C4-2B (cell line): ENCODE data around the gene AIFM1.

Experiments used
- CTCF ChIP-seq: fragments of 450-650 bp; conservative IDR thresholded peaks from 2 replicates; pipeline ENCODE4 v1.5.1; 2017; ENCODE audit warnings: mild to moderate bottlenecking
- ZFX ChIP-seq: fragments of 450-650 bp; IDR thresholded peaks from 2 replicates; pipeline ENCODE4 v1.6.1; 2017

DNA sequence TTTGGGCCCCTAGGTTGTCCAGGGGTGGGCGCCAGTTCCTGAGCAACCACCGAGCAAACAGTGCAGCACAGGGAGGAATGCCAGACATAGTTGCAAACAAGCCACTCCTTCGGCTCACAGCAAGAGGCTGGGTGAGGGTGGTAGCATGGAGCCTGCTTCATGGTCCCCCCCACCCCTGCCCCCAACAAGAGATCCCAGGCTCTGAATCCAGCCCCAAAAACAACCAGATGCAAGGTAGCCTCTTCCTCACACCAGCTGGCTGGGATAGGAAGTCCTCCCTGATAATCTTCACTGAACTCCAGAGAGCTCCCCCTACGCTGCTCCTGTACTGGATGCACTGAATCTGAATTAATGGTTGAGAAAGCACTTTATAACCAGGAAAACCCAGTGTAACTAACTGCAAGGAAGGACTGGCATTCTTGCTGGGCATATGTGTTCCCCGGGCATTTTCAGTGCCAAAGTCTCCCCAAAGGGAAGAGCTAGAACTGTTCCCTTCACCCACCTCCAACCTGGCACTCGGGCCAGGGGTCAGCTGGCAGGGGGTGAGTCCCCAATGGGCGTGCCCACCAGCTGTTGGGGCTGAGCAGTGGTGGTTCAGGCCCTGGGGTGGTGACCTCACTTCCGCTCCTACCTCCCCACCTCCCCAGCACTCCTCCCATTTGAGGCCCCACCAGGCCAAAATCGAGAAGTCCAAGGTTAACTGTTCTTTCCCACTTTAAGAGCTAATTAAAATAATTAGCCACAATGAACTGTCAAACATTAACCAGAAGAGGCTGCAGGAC lies 56.8 kb downstream of the AIFM1 start:
- no peak; the same call in 1 of the 2 replicates for TF ChIP-seq CTCF
- no peak for TF ChIP-seq ZFX
